H9 (cell line): ENCODE results near the gene MEF2C. TPM values are rescaled to one million over a fixed set of nuclear protein-coding genes. Genes with fewer than 3 reads are reported as not detected.

Source experiments
- DNase-seq: peaks from one replicate; pipeline ENCODE4 v3.0.0-alpha.2; 2017
- H2AFZ ChIP-seq: one replicate; pipeline ENCODE4 v1.6.1; 2013; ENCODE audit warnings: mild to moderate bottlenecking, low read length, control low read depth, moderate library complexity
- H2AK5ac ChIP-seq: 2 replicates; pipeline ENCODE4 v1.6.1; 2013; ENCODE audit warnings: low read length, control low read depth, mixed read lengths; ENCODE audit not compliant: insufficient read length
- H2BK120ac ChIP-seq: one replicate; pipeline ENCODE4 v1.6.1; 2013; ENCODE audit warnings: low read depth, mild to moderate bottlenecking, low read length, control low read depth, inconsistent platforms; ENCODE audit not compliant: poor library complexity, severe bottlenecking
- H2BK12ac ChIP-seq: 2 replicates; pipeline ENCODE4 v1.6.1; 2013; ENCODE audit warnings: low read length, control low read depth, mixed read lengths, low read depth; ENCODE audit not compliant: insufficient read length
- H2BK15ac ChIP-seq: 2 replicates; pipeline ENCODE4 v1.6.1; 2013; ENCODE audit warnings: low read depth, low read length, control low read depth
- H2BK20ac ChIP-seq: one replicate; pipeline ENCODE4 v1.6.1; 2013; ENCODE audit warnings: low read depth, mild to moderate bottlenecking, low read length, control low read depth, inconsistent platforms; ENCODE audit not compliant: poor library complexity, severe bottlenecking
- H2BK5ac ChIP-seq: 2 replicates; pipeline ENCODE4 v1.6.1; 2013; ENCODE audit warnings: low read length, control low read depth, mixed read lengths; ENCODE audit not compliant: insufficient read length
- H3K14ac ChIP-seq: 2 replicates; pipeline ENCODE4 v1.6.1; 2013; ENCODE audit warnings: low read length, control low read depth; ENCODE audit not compliant: insufficient read depth
- H3K18ac ChIP-seq: 2 replicates; pipeline ENCODE4 v1.6.1; 2013; ENCODE audit warnings: low read depth, mild to moderate bottlenecking, mixed read lengths, low read length, control low read depth; ENCODE audit not compliant: insufficient read length
- H3K23ac ChIP-seq: 2 replicates; pipeline ENCODE4 v1.6.1; 2013; ENCODE audit warnings: low read length, control low read depth, mixed read lengths, low read depth; ENCODE audit not compliant: insufficient read length
- H3K23me2 ChIP-seq: 2 replicates; pipeline ENCODE4 v1.6.1; 2013; ENCODE audit warnings: low read depth, mild to moderate bottlenecking, mixed read lengths, low read length, control low read depth; ENCODE audit not compliant: insufficient read length, poor library complexity, severe bottlenecking
- H3K27ac ChIP-seq: 2 replicates; pipeline ENCODE4 v1.5.1; 2013; ENCODE audit warnings: low read length, control low read depth, mixed read lengths, low read depth; ENCODE audit not compliant: insufficient read length
- H3K27me3 ChIP-seq: 2 replicates; pipeline ENCODE4 v1.6.1; 2013; ENCODE audit warnings: low read length, control low read depth, inconsistent platforms; ENCODE audit not compliant: insufficient read depth
- H3K4ac ChIP-seq: 2 replicates; pipeline ENCODE4 v1.6.1; 2013; ENCODE audit warnings: low read depth, mild to moderate bottlenecking, control low read depth, inconsistent platforms, low read length, moderate library complexity
- H3K4me1 ChIP-seq: 2 replicates; pipeline ENCODE4 v1.6.1; 2013; ENCODE audit warnings: low read length, control low read depth, inconsistent platforms; ENCODE audit not compliant: insufficient read depth
- H3K4me2 ChIP-seq: 2 replicates; pipeline ENCODE4 v1.6.1; 2013; ENCODE audit warnings: low read length, control low read depth, mixed read lengths; ENCODE audit not compliant: insufficient read length, insufficient read depth
- H3K56ac ChIP-seq: 2 replicates; pipeline ENCODE4 v1.6.1; 2013; ENCODE audit warnings: low read depth, mild to moderate bottlenecking, mixed read lengths, low read length, control low read depth; ENCODE audit not compliant: insufficient read length
- H3K79me1 ChIP-seq: 2 replicates; pipeline ENCODE4 v1.6.1; 2013; ENCODE audit warnings: low read depth, mild to moderate bottlenecking, moderate library complexity, low read length, control low read depth, inconsistent platforms; ENCODE audit not compliant: insufficient read depth, poor library complexity, severe bottlenecking
- H3K79me2 ChIP-seq: 2 replicates; pipeline ENCODE4 v1.6.1; 2013; ENCODE audit warnings: low read length, control low read depth, inconsistent platforms; ENCODE audit not compliant: insufficient read depth
- H3K9ac ChIP-seq: 2 replicates; pipeline ENCODE4 v1.6.1; 2013; ENCODE audit warnings: low read length, control low read depth, mixed read lengths; ENCODE audit not compliant: insufficient read length; ENCODE audit errors: extremely low read depth
- H3K9me3 ChIP-seq: one replicate; pipeline ENCODE4 v1.6.1; 2013; ENCODE audit warnings: low read depth, low read length, inconsistent platforms; ENCODE audit not compliant: control insufficient read depth
- H3T11ph ChIP-seq: one replicate; pipeline ENCODE4 v1.6.1; 2013; ENCODE audit warnings: mild to moderate bottlenecking, low read length, control low read depth, inconsistent platforms
- H4K20me1 ChIP-seq: one replicate; pipeline ENCODE4 v1.6.1; 2013; ENCODE audit not compliant: control insufficient read depth, insufficient read length, insufficient read depth
- H4K5ac ChIP-seq: 2 replicates; pipeline ENCODE4 v1.6.1; 2013; ENCODE audit warnings: low read depth, mild to moderate bottlenecking, mixed read lengths, low read length, control low read depth; ENCODE audit not compliant: insufficient read length
- H4K8ac ChIP-seq: replicated peaks from 2 replicates; pipeline ENCODE4 v1.6.1; 2013; ENCODE audit warnings: low read length, control low read depth, mixed read lengths, low read depth; ENCODE audit not compliant: insufficient read length
- H4K91ac ChIP-seq: 2 replicates; pipeline ENCODE4 v1.6.1; 2013; ENCODE audit warnings: low read depth, mild to moderate bottlenecking, moderate library complexity, mixed read lengths, low read length, control low read depth; ENCODE audit not compliant: insufficient read length
- H3K27ac Mint-ChIP-seq, 3 experiments: 2 replicates in 2 of 3; 3 replicates in 1 of 3; pipeline ENCODE4 v1.8.0; 2020 to 2021; ENCODE audit warnings: mixed read lengths in 3 of 3, mild to moderate bottlenecking in 1 of 3, moderate library complexity in 1 of 3
- H3K27me3 Mint-ChIP-seq: 2 replicates; pipeline ENCODE4 v1.8.0; 2021; ENCODE audit warnings: low read depth, mild to moderate bottlenecking, moderate library complexity, mixed read lengths
- H3K36me3 Mint-ChIP-seq, 3 experiments: 2 replicates in 2 of 3; 3 replicates in 1 of 3; pipeline ENCODE4 v1.8.0; 2020 to 2021; ENCODE audit warnings: low read depth in 3 of 3, mixed read lengths in 3 of 3; ENCODE audit not compliant: insufficient read depth in 1 of 3
- H3K4me1 Mint-ChIP-seq, 2 experiments: 2 replicates each; pipeline ENCODE4 v1.8.0; 2020; ENCODE audit warnings: mixed read lengths in 2 of 2
- H3K4me3 Mint-ChIP-seq, 2 experiments: 2 replicates in 1 of 2; 3 replicates in 1 of 2; pipeline ENCODE4 v1.8.0; 2020 to 2021; ENCODE audit warnings: mild to moderate bottlenecking in 2 of 2, mixed read lengths in 2 of 2, moderate library complexity in 1 of 2
- H3K9me3 Mint-ChIP-seq, 2 experiments: 2 replicates in 1 of 2; 3 replicates in 1 of 2; pipeline ENCODE4 v1.8.0; 2020; ENCODE audit warnings: mild to moderate bottlenecking in 2 of 2, mixed read lengths in 2 of 2, moderate library complexity in 1 of 2
- CTCF ChIP-seq: fragments of 200-600 bp; sonication (generic); conservative IDR thresholded peaks from 3 replicates; pipeline ENCODE4 v1.8.0; 2021; ENCODE audit warnings: antibody characterized with exemption, mild to moderate bottlenecking
- WGBS: extraction: QIAGEN DNeasy Blood & Tissue Kit; methylation state at CpG from one replicate; pipeline ENCODE4 v1.1.7; 2013; ENCODE audit warnings: missing lambda C conversion rate, low lambda C conversion rate, mixed read lengths; ENCODE audit not compliant: insufficient read length; ENCODE audit errors: extremely low coverage; 5-methylcytosine and 5-hydroxymethylcytosine counted together
- total RNA-seq: library from RNA; stranded (reverse); gene quantifications from 2 replicates; pipeline ENCODE4 v1.2.1, GENCODE V29; 2021

Gene MEF2C
- total RNA-seq, 1 experiment from 2014 or later = 0.11 TPM

- Histone ChIP-seq H2BK20ac (no peak overlapping the region), H3K4ac (no peak overlapping the region), H3K27ac (no peak overlapping the region), H3K79me2 (no peaks in the 10 kb centered on the region), H4K8ac (no peak overlapping the region), H2BK15ac (no peak overlapping the region), H3K27me3 (no peaks in the 10 kb centered on the region; the same call in 1 of the 2 replicates), H3K79me1 (no peaks in the 10 kb centered on the region), H3K9me3 (no peaks in the 10 kb centered on the region), H4K5ac (no peak overlapping the region), H3K23me2 (peaks cover 14% of the 10 kb centered on the region), H3K23ac (no peak overlapping the region), H2AK5ac (no peak overlapping the region), H3K14ac (no peak overlapping the region), H2AFZ (no peak overlapping the region), H3K4me1 (no peaks in the 10 kb centered on the region; the same call in none of the 2 replicates), H3K9ac (no peak overlapping the region), H3K56ac (no peak overlapping the region), H4K91ac (no peak overlapping the region), H2BK12ac (no peak overlapping the region), H2BK120ac (no peak overlapping the region), H4K20me1 (no peaks in the 10 kb centered on the region), H3T11ph (no peak overlapping the region), H3K4me2 (no peak overlapping the region), H2BK5ac (no peak overlapping the region), H3K18ac (no peak overlapping the region)
- Mint-ChIP-seq H3K36me3 (no peaks in the 10 kb centered on the region), H3K27ac (no peak overlapping the region), H3K9me3 (no peaks in the 10 kb centered on the region), H3K4me3 (no peak overlapping the region), H3K4me1 (peaks cover 9 to 18% of the 10 kb centered on the region in 2 experiments), H3K27me3 (peaks cover 28% of the 10 kb centered on the region)
- no peak for TF ChIP-seq CTCF
- no peak for DNase-seq
- no CpG with 5 or more reads among the region's 1 CpG for WGBS
These were observed 4.0 kb downstream of the MEF2C start for GRCh38 chr5:88878976-88879375.
